Subcutaneous adipose tissue (tissue), 4 donors: Measurements from ENCODE around the gene CD47. TPM values are rescaled to one million over a fixed set of nuclear protein-coding genes. Genes with fewer than 3 reads are reported as not detected.

Source experiments
- total RNA-seq, 4 donors: library from RNA; depleted of rRNA; stranded (reverse); fragments of >200 nt; gene quantifications; one replicate each; pipeline ENCODE4 v1.1.0, GENCODE V29; 2016
- TF ChIP-seq, protein P1 (sequence below): fragments of 450-650 bp; IDR thresholded peaks from one replicate; pipeline ENCODE4 v1.5.1; 2016; ENCODE audit warnings: low read depth, mild to moderate bottlenecking, control low read depth, antibody characterized with exemption, moderate library complexity

The CD47 gene
- total RNA-seq, 4 donors from 2014 or later: 26.9 to 70.5 (median 53.0) TPM

DNA sequence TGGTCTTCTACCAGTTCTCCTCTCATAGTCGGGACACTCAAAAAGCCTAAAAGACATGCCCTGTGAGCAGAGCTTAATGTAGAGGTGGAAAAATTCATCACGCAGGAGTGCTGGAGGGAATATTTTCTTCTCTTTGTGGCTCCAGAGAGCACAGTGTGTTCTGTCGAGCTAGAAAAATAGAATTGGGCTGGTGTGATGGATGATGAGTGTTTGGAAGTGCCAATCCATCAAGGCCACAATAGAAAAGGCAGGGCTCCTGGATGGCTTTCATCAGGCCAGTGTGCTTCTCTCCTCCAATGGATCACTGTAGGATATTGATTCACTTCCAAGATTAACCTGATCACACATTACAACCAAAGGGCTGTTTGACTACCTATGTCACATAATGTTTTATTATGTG is 65.7 kb downstream of the CD47 start:
- TF ChIP-seq, protein P1, sequence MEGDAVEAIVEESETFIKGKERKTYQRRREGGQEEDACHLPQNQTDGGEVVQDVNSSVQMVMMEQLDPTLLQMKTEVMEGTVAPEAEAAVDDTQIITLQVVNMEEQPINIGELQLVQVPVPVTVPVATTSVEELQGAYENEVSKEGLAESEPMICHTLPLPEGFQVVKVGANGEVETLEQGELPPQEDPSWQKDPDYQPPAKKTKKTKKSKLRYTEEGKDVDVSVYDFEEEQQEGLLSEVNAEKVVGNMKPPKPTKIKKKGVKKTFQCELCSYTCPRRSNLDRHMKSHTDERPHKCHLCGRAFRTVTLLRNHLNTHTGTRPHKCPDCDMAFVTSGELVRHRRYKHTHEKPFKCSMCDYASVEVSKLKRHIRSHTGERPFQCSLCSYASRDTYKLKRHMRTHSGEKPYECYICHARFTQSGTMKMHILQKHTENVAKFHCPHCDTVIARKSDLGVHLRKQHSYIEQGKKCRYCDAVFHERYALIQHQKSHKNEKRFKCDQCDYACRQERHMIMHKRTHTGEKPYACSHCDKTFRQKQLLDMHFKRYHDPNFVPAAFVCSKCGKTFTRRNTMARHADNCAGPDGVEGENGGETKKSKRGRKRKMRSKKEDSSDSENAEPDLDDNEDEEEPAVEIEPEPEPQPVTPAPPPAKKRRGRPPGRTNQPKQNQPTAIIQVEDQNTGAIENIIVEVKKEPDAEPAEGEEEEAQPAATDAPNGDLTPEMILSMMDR: no peak

DNA sequence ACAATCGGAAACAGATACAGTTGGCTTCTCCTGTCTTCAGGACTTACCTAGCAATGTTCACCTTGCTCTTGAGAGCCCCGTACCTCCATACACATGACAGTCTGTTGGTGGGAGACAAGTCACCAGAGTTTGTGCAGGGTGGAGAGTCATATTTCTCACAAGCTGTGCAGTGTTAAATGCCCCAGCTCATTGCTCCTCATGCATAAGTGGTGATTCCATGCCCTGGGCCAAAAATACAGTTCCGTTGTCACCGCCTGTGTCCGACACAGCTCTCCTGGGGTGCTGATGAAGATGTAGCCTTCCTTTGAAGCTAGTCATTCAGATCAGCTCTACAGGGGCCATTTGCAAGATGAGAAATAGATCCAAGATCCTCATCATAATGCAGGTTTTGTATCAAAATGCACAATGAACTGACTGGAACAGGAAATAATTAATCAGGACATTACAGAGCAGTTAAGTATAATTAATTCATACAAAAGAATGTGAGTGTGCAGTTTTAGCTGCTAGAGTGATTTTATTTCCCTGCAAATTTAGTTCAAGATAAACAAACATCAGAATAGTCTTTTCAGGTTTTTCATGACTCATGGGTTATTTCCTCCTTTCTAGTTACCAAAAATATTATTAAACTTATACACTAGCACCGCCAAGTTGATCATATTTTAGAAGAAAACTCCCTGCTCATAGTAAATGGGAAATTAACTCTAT is 66.5 kb downstream of the CD47 start:
- TF ChIP-seq, protein P1: no peak

DNA sequence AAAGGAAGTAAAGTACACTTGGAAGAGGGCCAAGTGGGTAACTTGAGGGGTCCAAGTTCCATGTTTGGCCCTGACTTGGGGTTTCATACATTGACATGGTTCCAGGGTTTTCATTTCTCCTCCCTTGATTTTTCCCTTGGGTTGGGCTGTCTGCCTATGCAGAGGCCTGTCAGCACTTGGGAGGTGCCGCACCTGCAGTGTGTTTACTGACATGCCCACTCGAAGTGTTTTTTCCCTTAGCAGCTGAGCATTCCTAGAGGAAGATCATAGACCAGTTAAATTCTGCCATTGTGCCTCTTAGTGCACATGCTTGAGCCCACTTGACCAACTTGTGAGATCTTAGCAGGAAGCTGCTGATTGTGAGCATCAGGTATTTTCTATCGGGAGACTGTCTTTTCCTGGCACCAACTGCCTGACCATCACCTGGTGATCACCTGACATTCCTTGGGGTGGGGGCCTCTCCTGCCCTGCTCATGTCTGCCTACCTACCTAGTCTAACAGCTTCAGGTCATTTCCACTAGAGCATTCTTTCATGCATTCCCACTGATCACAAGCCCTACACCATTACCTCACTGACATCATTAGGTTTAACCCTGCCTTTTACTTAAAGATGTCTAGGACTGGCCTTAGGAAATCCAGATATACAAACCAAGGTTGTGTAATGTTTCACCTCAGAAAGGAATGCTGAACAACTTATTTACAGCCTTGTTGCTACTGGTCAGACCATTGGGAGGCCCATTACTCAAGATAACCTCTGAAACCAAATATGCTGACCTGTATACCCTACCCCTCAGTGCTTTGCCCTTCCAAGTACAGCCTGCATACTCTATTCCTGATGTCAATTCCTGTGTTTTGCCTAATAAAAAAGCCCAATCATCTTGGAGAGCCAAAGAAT is 68.3 kb downstream of the CD47 start:
- TF ChIP-seq, protein P1: no peak

DNA sequence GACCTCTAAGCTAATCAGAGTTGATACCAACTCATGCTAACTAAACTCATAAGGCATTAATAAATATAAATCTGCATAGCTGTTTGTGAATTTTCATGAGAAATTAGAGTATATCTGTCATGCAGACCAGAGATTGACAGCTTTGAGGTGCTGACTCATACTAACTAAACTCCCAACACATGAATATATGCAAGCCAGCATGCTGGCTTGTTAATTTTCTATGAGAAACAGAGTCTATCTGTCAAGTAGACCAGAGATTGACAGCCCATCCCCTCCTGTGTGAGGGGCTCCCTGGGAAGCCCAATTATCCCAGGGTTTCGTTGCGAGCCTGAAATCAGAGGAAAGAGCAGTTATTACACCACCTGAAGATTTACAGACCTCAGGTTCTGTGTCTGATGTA is 69.3 kb downstream of the CD47 start:
- TF ChIP-seq, protein P1: no peak

DNA sequence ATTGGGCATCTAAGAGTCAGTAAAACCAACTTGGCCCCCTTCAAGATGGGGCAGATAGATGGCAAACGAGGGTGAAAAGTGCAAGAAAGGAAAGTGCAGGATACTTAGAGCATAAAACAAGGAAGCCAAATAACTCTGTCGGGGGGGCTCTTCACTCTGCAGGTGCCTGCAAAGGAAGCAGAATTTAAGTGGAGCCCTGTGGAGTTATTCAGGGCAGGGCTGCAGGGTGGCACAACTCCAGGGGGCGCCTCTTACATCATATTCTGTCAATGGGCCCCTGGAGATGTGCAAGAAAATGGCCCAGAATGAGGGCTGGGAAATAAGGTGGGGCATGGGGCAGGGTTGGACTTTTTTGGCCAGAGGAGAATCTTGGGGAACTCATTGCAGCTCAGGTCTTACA is 69.7 kb downstream of the CD47 start:
- TF ChIP-seq, protein P1: no peak

GRCh38 chr3:108018552-108018951 is 72.3 kb downstream of the CD47 start:
- TF ChIP-seq, protein P1: no peak

GRCh38 chr3:108017587-108017986 is 73.2 kb downstream of the CD47 start:
- TF ChIP-seq, protein P1: no peak
